LNCaP clone FGC (cell line): ENCODE measurements around the gene CCDC134.

Experiments used
- DNase-seq: peaks from one replicate; pipeline ENCODE4 v3.0.0-alpha.2; 2011; ENCODE audit warnings: low read depth
- H3K4me3 ChIP-seq: 2 replicates; pipeline ENCODE4 v1.5.1; 2011; ENCODE audit warnings: mild to moderate bottlenecking, low read depth, low read length, control low read depth
- TF ChIP-seq, protein P1 (sequence below): IDR thresholded peaks from 2 replicates; pipeline ENCODE4 v1.5.1; 2012; ENCODE audit warnings: mild to moderate bottlenecking; ENCODE audit not compliant: control insufficient read depth, insufficient read depth; ENCODE audit errors: extremely low read depth

CCDC134 gene

DNA sequence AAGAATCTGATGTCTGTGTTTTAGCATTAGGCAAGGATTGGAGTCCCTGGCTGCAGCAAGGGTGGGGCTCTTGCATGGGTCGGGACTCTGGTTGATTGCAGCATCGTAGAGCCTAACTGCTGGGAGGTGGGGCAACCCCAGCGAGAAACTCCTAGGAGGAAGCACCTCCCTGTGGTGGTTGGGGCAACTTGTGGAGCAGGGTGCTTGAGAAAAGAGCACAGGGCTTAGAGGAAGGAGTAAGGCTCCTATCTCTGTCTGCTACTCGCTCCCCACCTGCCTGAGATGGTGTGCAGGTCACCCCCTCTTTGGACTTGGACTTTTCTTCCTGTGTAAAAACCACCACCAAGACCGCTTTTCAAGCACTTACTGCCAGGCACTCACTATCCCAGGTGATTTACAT, 48.0 kb downstream of the CCDC134 start:
- TF ChIP-seq, protein P1, sequence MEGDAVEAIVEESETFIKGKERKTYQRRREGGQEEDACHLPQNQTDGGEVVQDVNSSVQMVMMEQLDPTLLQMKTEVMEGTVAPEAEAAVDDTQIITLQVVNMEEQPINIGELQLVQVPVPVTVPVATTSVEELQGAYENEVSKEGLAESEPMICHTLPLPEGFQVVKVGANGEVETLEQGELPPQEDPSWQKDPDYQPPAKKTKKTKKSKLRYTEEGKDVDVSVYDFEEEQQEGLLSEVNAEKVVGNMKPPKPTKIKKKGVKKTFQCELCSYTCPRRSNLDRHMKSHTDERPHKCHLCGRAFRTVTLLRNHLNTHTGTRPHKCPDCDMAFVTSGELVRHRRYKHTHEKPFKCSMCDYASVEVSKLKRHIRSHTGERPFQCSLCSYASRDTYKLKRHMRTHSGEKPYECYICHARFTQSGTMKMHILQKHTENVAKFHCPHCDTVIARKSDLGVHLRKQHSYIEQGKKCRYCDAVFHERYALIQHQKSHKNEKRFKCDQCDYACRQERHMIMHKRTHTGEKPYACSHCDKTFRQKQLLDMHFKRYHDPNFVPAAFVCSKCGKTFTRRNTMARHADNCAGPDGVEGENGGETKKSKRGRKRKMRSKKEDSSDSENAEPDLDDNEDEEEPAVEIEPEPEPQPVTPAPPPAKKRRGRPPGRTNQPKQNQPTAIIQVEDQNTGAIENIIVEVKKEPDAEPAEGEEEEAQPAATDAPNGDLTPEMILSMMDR: no peak
- H3K4me3 ChIP-seq: no peak overlapping the region
- DNase-seq: no peak

DNA sequence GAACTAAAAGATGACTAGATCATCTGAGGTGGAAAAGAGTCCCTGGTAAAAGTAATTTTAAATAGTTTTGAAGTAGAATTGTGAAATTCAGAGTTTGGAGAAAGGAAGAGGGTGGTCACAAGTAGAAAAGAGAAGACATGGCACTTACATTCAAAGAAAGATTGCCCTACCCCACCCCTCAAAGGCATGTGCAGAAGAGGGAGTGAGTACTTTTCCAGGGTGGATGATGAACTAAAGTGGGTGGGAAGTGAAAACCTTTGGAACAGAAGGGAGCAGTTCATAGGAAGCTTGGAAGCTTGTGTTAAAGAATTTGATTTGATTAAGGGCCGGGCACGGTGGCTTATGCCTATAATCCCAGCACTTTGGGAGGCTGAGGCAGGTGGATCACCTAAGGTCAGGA, 56.0 kb downstream of the CCDC134 start:
- TF ChIP-seq, protein P1: no peak

DNA sequence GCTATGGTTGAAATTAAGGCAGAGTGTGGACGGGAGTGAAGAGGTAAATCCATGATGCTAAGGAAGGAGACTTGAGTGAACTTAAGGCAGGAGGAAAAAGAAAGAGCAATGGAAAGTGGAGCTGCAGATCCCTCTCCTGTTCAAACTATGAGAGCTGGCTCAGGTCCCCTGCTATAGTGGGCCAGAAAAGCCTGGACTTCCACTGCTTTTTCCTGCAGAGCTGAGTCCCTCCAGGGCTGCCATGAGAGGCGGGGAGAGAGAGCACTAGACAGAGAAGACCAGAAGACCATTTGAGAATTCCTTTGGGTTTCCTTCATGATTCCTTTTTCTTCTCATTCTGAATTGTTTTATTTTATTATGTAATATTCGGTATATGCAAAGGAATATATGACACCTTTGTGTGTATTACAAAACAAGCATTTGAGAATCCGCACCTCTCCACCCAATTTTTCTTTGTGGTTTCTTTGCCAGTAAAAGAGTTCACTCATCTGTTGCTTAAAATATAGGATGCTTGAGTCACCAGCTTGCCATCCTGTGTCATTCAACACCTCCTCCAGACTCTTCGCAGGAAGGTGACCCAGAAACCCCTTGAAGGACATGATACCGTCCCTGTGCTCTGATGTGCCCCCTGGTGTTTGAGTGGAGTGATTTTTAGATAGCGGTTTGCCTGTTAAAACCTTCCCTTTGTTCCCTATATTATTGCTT, 56.8 kb downstream of the CCDC134 start:
- no peak overlapping the region for H3K4me3 ChIP-seq
- TF ChIP-seq, protein P1: peak; percentile 30
- DNase-seq: no peak

More for the DNA sequence above, 56.0 kb downstream of the CCDC134 start:
- DNase-seq: no peak
- no peak overlapping the region for H3K4me3 ChIP-seq

DNA sequence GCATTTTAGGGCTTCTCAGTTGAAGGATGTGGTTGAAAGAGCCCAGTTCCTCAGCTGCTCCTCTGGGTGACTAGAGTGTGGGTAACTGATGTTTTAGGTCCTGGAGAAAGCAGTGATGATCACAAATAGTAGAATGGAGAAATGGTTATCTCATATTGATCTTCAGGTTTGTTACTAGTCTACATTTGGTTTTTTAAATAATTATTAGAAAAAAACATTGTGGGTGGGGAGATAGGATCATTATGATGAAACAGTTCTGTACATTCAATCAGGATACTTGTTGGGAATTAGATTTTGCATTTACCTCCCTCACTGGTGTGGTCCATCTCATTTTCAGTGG, 57.4 kb downstream of the CCDC134 start:
- no peak for DNase-seq
- TF ChIP-seq, protein P1: no peak
- H3K4me3 ChIP-seq: no peak overlapping the region

DNA sequence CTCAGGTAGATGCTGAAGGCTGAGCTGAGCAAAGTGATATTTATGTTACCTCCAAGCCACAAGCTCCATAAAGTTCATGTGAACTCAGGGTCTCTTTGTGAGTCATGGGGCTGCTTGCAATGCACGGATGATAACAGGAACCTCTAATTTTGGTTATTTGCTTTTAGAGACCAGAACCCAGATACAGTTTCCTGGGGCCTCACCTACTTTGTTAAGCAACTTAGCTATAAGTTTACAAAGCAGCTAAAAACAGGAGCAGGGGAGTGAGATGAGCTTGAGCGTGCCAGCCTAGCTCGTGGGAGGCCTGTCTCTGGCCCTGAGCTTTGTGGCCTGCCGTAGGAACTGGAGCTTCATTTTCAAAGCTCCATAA, 61.7 kb downstream of the CCDC134 start:
- no peak overlapping the region for H3K4me3 ChIP-seq
- no peak for DNase-seq

DNA sequence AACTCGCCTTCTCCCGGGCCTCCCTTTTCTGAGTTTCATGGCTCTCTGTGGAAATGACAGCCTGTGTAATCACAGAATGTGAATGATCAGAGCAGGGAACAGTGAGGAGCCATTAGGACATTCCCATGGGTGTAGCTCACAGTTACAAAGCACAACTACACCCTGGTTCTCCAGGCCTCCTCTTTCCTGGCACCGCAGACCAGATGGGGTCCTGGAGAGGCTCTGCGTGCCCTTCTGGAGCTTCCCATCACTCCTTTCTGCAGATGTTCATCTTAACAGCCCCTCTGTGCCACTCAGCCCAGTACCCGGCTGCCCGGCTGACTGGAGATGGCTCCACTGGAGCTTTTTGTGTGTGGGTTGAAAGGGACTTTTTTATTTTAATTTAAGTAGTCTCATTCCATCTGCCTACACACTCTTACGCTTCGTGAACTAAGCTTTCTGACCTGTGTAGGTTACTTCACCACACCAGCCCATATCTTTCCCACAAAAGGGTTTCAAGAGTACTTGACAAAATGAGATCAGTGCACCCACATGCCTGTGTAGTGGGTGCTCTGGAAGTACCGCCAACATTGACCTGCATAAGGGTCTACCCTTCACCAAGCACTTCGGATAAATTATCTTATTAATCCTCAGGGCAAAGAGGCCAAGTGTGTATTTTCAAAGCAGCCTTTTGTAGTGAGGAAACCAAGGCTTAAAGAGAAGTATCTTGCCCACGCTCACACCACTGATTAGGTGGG, 62.2 kb downstream of the CCDC134 start:
- TF ChIP-seq, protein P1: no peak
- H3K4me3 ChIP-seq: no peak overlapping the region
- DNase-seq: no peak

More for the DNA sequence above, 61.7 kb downstream of the CCDC134 start:
- TF ChIP-seq, protein P1: no peak

DNA sequence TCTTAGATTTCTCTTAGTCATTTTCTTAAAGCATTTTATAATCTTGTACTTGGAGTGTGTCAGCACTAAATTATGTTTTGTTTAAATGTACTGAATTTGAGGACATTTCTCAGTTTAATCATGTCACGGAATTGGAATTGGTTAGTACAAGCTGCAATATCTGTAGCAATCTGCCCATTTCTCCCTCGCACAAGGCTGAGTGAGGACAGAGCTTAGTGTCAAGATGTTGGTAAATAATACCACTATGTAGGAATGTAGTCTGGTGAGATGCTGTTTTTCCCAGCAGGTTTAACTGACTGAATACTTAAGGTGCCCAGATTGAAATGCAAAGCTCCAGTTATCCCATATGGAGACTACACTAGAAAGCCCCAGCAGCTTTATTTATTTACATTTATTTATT, 63.0 kb downstream of the CCDC134 start:
- TF ChIP-seq, protein P1: no peak
- DNase-seq: peak; percentile 22
- no peak overlapping the region for H3K4me3 ChIP-seq
